LNCAP (cell line): ENCODE data around the gene BICRA.

Experiments
- CTCF ChIP-seq: fragments of 450-650 bp; IDR thresholded peaks from 2 replicates; pipeline ENCODE4 v1.5.1; 2017; ENCODE audit warnings: mild to moderate bottlenecking

The BICRA gene

GRCh38 chr19:47663911-47664771, 55.2 kb downstream of the BICRA start:
- TF ChIP-seq CTCF, result no peak

- TF ChIP-seq CTCF, result no peak
These were observed 61.8 kb downstream of the BICRA start for GRCh38 chr19:47670736-47671135.

DNA sequence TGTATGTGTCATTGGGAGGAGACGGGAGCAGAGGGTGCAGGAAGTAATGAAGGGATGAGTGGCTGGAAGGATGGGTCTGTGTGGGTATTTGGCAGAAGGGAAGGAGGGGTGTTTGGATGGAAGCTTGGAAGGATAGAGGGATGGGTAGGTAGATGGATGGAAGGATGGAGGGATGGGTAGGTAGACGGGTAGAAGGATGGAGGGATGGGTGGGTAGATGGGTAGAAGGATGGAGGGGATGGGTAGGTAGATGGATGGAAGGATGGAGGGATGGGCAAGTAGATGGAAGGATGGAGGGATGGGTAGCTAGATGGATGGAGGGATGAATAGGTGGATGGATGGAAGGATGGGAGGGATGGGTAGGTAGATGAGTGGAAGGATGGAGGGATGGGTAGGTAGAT, 62.6 kb downstream of the BICRA start:
- TF ChIP-seq CTCF, result no peak

GRCh38 chr19:47673426-47673825, 64.5 kb downstream of the BICRA start:
- TF ChIP-seq CTCF, result no peak

- no peak for TF ChIP-seq CTCF
These were observed 65.6 kb downstream of the BICRA start for GRCh38 chr19:47674548-47674947.

DNA sequence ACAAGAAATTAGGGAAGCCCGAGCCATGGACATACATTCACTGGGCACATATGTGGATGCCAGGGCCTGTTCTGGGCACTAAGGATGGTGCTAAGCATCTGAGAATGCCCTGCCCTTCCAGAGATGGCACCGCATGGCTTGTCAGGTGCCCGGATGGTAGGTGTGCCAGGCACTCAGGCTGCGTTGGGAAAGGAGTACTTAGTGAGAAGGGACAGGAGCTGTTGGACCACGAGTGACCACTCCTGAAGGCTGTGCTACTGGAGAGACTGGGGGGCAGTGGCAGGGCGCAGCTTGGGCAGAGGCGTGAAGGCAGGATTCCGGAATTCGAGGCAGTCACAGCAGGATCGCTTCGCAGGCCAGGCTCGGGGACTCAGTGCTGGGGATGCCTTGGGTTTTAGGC, 66.3 kb downstream of the BICRA start:
- TF ChIP-seq CTCF, result no peak

DNA sequence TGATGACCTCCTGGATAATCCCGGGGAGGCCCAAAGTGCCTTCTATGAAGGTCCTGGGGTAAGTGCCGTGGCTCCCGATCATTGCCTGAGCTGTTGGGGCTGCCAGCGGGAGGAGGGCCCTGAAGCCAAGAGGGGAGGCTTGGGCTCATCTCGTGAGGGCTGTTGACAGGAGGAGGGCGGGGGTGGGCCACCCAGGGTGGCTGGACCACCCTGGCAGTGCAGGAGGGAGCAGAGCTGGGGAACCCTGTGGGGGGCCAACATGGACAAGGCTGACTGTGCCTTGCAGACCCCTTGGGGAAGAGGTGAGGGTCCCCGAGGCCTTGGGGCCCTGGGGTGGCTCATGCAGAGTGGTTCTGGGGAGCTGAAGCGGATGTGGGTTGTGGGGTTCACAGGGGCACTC, 66.9 kb downstream of the BICRA start:
- no peak for TF ChIP-seq CTCF

DNA sequence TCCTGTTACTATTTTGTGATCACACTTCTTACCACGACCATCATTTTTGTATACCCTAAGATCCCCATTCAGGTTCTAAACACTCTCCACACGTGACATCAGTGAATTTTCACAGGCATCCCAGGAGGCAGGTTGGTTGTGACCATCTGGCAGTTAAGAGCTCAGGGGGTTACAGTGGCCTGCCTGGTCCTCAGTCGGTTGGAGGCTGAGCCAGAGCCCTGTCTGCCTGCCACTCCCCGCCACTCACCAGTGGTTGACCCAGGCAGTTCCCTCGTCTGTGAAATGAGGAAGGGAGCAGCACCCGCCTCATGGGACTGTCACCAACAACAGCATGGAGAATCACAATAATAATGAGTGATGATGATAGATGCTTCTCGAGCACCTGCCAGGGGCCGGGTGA, 67.9 kb downstream of the BICRA start:
- TF ChIP-seq CTCF, result no peak
